Measurements from ENCODE around the gene KIAA0232.

GRCh38 chr4:6760865-6761264 lies 21.7 kb upstream of the KIAA0232 start:
- TF ChIP-seq CTCF (IDR thresholded peaks at IDR 0.05) (no peak), POLR2A (IDR thresholded peaks at IDR 0.05) (no peak)
